Inferior parietal cortex (tissue), 1 donor: Measurements from ENCODE around the gene ABCG1.
A peak's percentile ranks its signal among the peaks of the same experiment; 100 is the strongest.

Experiments
- DNase-seq: peaks from one replicate; pipeline ENCODE4 v3.0.0-alpha.2; 2016; ENCODE audit errors: extremely low spot score

Gene ABCG1

DNA sequence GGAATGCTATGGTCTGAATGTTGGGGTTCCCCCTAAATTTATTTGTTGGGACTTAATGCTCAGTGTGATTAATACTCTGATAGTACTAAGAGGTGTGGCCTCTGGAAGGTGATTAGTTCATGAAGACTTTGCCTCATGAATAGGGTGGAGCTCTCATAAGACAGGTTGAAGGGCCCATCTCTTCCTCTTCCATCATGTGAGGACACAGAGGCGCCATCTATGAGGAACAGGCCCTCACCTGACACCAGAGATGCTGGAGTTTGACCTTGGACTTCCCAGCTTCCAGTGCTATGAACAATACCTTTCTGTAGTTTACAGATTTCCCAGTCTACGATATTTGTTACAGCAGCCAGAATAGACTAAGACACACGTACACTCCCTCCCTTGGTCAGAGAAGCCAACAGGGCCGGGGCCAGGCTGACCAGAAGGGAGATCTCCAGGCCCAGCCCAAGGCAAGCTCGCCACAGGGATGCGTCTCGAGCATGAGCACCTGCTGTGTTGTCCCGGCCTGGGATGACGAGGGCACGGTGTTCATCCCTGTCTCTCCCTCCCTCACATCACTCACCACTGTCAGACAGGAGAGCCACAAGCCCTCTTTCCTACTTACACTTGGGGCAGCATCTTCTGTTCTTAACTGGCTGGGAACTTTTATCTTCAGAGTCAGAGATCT lies 4.7 kb upstream of the ABCG1 start:
- DNase-seq: no peak

DNA sequence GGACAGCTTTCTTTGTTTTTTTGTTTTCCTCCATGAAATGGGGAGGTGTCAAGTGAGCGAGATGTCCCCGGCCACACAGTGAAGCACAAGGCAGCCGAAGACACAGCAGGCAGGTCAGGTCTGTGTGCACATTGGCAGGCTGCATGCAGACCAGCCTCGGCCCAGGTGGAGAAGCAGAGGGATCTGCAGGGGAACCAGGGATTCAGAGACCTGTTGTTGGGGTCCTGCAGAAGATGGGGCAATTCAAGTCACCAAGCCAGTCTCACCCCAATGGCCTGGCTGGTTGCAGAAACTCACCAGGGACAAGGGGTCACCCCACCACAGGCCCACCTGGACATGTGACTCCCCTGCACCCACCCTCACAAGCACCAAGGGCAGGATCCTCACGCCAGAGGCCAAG lies 4.0 kb upstream of the ABCG1 start:
- no peak for DNase-seq

DNA sequence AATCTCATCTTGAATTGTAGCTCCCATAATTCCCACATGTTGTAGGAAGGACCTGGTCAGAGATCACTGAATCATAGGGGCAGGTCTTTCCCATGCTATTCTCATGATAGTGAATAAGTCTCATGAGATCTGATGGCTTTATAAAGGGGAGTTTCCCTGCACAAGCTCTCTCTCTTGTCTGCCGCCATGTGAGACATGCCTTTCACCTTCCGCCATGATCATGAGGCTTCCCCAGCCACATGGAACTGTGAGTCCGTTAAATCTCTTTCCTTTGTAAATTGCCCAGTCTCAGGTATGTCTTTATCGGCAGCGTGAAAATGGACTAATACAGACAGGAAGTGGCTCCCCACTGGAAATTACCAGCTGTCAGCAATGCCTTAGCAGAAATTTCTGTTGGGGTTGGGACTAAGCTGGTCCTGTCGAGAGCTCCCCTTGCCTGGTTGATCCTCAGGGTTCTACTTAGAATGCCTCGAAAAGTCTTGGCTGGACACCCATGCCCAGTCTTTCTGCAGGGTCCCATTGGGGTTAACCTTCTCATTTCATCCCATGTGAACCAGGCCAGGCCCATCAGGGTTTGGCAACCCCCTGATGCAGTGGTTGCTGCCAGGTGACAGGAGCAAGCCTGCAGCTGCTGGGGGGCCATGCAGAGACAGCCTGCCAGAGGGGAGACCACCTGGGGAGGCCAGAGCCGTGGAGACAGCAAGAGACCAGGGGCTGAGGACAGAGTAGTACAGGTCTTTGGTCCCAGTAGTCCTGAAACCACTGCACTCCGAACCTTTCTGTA lies 2.8 kb upstream of the ABCG1 start:
- no peak for DNase-seq

DNA sequence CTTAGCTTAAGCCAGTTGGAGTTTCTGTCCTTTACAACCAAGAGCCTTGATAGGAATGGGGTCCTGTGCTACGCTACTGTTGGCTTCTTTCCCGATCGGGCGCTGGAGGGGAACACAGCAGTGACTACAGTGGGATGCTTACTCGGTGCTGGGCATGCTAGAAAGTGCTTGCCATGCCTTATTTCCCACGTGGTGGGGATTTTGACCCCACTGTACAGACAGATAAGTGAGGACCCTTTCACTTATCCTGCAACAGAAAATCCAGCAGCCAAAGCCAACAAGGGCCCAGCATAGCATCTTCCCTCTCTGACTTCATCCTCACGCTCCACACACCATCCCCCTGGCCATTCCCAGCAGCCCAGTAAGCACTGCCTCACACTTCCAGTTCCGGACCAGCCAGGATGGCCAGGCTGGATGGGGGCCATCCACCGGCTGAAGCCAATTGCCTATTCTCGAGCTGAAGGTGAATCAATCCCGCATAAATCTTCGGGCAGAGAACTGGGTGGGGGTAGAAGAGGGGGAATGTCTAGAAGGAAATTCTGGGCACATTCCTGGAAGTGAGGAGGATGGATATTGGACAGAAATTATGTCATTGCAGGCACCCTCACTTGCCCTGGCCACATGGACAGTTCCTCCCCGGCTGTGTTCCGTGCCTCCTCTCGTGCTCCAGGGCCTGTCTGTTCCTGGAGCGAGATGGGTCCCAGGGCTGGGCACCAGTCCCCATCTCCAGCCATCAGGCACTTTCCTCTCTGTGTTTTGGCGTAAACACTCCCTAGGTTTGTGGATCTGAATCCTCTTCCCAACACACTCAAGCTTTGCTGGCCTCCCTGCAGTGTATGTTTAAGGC lies 2.0 kb upstream of the ABCG1 start:
- DNase-seq: no peak

DNA sequence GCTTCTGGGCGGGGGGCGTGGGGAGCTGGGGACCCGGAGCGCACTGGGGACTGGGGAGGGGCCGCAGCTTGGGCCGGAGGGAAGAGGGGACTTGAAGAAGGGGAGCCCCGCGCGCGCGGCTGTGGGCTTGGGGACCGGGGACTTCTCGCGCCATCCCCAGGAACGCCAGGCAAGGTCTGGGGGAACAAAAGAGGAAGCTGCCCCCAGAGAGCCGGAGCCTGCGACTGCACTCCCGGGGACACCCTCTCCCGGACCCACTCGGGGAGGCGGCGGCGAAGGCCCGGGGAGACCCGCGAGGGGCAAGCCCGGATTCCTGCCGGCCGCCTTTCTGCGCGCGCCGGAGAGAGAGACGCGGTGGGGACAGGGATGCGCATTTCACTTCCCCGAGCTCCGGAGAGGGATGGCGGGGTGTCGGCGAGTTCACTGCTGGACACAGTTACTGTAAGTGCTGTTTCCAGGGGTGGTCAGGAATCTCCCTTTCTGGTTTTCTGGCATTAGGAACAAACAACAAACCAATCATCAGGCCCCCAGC lies 732 bp downstream of the ABCG1 start:
- no peak for DNase-seq

DNA sequence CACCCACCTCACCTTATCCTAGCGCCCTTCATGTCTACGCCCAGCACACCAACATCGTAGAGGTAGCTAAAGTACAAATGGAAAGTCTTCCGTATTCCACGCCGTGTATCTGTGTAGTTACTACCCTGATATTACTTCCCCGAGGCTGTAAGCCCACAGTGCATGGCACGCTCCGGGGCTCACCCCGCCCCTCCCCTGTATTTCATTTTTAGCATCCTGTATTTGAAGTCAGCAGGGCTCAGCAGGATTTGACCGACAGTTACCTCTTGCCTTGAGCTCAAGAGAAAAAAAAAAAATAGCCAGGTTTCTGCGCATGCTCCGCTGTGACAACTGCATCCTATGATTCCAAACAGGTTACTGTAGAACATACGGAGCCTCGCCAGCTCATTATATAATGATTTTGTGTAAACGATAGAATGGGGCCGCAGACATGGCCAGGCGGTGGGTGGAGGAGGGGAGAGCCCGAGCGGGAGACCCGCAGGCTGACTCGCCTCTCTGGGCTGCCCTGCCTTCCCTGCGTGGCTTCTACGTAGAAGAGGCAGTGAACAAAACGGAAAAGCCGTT lies 1.3 kb downstream of the ABCG1 start:
- DNase-seq: peak; percentile 93

DNA sequence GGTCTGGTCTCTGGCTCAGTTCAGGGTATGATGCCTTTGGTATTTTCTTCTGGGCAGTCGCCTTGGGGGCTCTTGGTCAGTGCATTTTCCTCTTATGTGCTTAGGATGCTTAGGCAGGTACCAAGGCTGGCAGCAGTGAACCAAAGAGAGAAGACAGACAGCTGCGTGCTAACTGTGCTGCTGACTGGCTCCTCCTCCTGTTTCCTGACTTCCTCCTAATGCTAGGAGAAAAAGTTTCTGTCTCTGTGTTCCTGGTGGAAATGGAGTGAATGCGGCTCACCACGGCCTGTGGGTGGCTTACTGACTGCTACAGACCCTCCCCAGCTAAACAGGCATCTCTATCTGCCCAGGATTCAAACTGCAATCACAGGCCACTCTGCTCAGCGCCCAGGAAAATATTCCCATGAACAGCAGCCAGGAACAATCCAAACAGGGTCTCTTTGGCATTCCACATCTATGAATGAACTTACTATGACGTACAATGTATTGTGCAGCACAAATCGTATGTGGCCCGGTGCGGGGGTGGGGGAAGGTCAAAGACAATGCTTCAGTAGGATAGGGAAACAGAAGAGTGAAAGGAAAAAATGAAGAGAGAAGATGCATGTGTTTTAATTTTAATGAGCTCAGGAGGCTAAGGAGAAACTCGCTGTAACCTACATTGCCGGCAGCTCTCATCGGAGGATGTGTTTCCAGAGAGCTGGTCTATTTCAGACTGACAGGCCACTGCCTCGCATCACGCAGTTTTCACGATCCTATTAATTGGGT lies 2.8 kb downstream of the ABCG1 start:
- no peak for DNase-seq

DNA sequence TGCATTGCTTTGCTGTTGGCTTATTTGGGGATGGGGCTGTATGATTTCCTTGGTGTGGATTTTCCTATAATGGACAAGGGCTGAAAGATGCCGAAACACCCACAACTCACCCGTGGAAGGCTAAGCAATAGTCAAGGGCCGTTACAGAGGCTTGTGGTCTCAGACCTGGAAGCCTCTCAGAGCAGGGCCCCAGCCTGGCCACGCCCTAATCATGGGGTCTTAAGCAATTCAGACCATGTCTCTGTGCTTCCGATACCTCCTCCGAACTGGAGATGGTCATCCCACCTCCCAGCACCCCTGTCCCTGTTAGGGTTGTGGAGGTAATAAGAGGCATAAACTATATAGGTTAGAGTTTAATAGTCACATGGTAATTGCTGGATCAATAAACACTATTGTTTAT lies 3.4 kb downstream of the ABCG1 start:
- DNase-seq: no peak

DNA sequence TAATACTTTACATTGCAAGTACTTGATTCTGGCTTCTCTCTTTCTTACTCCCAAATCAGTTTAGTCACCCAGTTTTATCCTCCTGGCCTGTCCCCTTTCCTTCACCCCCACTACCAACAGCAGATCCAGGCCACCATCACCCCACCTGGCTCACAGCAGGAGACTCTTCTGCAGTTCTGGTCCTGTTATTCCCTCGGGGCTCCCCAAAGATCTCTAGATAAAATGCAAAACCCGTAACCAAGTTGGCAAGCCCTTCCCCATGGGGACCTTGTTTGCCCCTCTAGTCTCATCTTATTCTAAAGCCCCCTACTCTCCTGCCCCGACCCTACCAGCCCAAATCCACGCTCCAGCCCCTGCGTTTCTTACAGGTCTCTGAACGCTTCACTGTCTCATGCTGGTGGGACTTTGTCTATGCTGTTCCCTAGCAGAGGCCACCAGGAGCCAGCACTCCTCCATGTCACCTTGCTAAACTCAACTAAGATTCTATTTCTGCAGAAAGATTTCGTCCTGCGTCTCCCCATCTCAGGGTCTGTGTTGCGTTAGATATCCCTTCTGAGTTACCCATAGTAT lies 4.0 kb downstream of the ABCG1 start:
- DNase-seq: no peak

DNA sequence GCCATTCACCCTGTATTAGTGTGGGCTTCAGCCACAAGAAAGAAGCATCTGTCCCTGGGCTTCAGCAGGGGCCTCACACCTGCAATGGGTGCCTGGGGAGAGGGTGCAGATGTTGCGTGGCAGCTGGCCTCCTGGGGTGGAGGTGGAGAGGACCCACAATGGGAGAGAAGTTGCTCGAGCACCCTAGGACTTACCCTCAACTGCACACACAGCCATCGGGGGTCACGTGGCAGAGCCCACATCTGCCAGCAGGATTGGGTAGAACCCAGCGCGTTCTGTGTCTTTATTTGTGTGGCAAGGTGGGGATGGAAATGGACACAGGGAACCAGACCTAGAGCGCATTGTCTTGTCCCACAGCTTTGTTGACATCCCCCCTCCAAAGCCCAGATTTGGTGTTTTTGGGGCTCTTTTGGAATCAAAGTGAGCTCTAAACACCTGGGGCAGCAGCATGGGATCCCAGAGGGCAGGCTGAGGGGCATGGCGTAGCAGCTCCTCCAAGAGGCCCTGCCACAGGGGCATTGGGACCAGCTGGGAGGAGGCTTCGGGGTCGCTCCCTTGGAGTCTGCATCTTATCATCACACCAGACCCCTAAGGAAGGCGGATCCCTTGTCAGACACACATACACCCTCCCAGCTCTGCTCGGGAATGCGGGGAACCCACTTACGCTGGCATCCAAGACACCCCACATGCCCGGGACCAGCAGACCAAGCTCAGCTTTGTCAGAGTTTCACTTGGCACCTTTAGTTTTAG lies 5.1 kb downstream of the ABCG1 start:
- no peak for DNase-seq

DNA sequence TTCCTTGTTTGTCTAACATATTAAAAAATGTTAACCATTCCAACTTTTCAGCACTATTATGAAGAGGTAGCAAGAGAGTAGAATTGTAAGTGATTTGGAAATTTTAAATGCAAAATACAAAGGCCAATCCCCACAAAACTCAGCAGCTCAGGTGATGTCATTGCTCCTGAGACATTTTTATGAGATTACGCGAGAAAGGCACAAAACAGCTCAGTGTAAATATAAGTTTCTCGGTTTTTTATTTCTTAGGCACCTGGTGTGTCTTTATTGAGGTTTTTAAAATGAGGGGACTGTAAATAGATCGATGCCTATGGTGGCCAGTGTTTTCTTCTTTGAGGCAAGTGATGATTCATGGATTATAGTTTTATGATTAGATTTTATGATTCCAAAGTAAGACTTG lies 6.1 kb downstream of the ABCG1 start:
- no peak for DNase-seq

DNA sequence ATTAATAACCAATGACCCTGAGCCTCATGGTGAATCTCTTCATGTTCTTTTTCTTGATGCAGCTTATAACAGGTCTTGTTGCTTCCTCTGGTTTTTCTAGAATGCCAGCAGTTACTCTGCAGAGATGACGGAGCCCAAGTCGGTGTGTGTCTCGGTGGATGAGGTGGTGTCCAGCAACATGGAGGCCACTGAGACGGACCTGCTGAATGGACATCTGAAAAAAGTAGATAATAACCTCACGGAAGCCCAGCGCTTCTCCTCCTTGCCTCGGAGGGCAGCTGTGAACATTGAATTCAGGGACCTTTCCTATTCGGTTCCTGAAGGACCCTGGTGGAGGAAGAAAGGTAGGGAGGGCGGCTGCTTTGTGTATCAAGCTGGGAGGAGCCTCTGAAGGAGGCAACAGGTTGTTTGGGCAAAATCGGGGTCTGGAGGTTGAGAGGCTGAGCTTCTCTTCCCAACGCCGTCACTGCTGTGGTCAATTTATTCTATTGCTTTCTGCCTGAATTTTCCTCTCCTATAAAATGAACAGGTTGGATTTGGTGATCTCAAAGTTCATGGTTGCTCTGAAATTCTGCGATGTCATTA lies 6.7 kb downstream of the ABCG1 start:
- no peak for DNase-seq

DNA sequence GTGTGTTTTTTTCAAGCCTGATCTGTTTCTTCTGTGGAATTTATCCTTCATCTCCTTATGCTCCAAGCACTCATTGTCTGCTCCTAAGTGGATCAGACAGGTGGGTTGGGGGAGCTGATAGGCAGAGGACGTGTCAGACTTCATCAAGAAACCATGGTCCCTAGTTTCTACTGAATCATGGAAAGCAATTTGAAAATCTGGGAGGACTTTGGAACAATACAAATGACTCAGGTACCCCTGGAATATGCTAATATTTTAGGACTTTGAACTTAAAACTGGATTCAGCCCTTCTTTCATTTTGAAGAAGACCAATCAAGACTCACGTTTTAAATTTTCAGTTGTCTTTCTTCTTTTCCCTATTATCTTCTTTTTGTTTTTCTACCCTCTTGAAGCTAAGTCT lies 7.7 kb downstream of the ABCG1 start:
- DNase-seq: no peak

DNA sequence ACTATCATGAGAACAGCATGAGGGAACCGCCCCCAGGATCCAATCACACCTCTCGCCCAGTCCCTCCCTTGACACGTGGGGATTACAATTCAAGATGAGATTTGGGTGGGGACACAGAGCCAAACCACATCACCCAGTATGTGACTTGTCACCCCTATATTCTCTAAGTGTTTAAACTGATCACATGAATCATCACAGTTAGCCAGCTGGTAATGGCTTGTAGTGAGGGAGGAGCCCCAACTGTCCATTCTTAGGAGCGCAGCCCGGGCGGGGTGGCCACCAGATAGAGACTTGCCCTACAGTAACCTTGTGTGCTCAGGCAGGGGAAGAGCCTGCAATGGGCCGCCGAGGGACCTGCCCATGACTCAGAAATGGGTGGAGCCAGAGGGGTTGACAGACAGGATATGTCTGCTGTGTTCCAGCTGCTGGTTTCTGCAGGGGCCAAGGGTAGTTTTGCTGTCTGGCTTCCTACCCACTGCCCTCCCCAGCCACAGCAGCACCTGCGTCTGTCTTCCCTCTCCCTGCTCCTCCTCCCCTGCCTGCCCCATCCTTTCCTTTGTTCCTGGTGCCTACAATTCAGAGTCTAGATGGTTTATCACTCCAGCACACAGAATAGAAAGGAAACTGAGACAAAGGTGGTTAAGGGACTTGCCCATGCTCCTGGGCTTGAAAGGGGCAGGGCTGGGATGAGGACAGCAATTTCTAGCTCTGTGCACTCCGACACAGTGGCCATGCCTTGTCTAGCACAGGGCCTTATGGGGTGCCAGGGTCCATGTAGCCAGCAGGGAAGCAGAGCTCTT lies 9.2 kb downstream of the ABCG1 start:
- DNase-seq: peak; percentile 48

DNA sequence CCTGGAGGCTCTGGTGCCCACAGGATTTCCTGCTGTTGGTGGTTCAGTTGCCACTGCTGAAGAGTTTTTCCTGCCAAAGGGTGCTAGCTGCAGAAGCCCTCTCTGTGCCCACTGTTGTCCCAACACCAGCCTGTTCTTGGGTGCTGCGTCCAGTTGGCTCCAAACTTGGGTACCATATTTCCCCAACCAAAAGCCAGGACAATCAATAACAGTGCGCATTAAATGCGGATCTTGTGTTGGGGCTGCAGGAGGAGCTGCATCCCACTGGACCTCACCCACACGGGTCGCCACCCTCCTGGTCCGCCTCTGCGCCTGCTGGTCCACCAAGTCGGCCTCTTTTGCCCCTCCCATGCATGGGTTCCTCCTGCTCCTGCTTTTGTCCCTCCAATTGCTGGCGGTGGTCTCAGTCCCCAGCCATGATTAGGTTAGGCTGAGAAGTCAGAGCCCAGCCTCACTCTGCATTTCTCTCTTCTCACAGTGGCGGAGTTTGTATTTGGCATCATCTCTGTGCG lies 9.8 kb downstream of the ABCG1 start:
- no peak for DNase-seq

DNA sequence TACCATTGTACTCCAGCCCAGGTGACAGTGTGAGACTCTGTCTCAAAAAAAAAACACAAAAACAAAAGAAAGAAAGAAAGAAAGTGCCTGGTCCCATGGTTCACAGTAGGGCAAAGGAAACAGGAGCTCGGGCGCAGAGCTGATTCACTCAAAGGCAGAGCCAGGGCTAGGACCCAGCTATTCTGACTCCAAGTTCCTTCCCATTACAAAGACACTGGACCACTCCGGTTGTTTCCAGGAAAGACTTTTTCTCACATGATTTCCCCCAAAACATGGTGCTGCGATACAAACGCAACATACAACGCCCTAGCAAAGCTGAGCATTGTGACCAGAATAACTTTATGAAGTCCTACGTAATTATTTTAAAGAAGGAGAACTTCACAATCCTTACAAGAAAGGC lies 10.7 kb downstream of the ABCG1 start:
- no peak for DNase-seq

DNA sequence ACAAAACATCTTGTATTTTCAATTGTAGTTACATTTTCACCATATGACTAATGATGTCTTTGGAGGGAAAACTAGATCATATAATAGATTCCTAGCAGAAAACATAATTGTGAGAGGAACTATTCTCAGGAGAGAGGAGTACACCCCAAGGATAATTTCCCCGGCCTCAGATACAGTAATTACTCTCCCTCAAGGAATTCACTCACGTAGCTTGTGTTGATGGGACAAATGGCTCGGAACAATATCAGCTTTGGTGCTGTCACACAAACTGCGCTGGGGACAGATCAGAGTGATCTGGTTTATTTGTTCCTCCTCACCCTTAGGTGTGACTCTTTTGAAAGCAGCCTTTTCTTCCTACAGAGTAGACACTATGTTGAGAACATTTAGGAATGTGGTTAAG lies 11.2 kb downstream of the ABCG1 start:
- DNase-seq: no peak

DNA sequence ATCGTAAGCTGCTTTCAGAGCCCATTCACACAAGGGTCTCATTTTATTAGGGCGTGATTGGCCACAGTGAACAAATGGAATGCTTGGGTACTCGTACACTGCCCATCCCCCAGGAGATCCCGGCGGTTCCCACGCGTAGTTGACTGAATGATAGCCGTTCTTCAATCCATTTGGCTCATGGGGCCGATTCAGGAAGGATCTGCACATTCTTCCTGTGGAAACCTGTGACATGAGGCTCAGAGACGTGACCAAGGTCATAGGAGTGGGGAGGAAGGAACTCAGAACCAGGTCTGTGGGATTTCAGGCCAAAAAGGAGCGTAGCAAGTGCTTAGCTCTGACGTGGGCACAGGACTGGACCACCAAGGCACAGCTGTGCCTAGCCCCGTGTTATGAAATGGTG lies 11.7 kb downstream of the ABCG1 start:
- DNase-seq: no peak

DNA sequence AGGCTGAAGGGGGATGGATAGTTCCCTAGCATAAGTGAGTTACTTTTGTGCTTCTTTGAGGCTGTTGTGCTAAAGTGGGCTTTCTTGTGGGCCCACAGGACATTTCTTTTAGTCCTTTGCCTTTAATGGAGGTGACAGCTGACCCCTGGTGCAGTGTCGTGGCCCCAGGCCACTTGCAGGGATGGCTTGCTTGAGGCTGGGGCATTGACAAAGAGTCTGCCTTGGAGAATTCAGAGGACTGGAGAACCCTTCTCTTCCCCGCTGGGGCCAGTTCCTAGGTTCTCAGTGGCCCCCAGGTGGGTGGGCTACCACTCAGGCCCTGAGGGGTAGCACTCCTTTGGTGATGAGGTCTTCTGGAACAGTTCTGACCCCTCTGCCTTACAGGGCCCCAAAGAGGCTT lies 12.8 kb downstream of the ABCG1 start:
- no peak for DNase-seq
